HUES48 (cell line): ENCODE measurements around the gene DNTTIP2.
"Not testable (repeated sequence)": the region's sequence is repeated elsewhere in the genome, so short reads cannot be mapped to it uniquely, and the experiment has no call there.

Experiments used
- H3K27ac ChIP-seq: one replicate; pipeline ENCODE4 v1.7.0; 2013; ENCODE audit warnings: low read depth, low read length, inconsistent platforms
- H3K27me3 ChIP-seq: 2 replicates; pipeline ENCODE4 v1.6.1; 2013; ENCODE audit warnings: mild to moderate bottlenecking, low read length; ENCODE audit not compliant: control insufficient read depth, insufficient read depth
- H3K36me3 ChIP-seq: 2 replicates; pipeline ENCODE4 v1.6.1; 2013; ENCODE audit warnings: low read length; ENCODE audit not compliant: control insufficient read depth, insufficient read depth
- H3K4me1 ChIP-seq: 2 replicates; pipeline ENCODE4 v1.6.1; 2013; ENCODE audit warnings: mild to moderate bottlenecking, low read length; ENCODE audit not compliant: control insufficient read depth, insufficient read depth
- H3K4me3 ChIP-seq: 2 replicates; pipeline ENCODE4 v1.5.1; 2013; ENCODE audit warnings: mild to moderate bottlenecking, low read depth, low read length
- H3K9ac ChIP-seq: 2 replicates; pipeline ENCODE4 v1.6.1; 2013; ENCODE audit warnings: mild to moderate bottlenecking, low read depth, low read length, moderate library complexity
- H3K9me3 ChIP-seq: 2 replicates; pipeline ENCODE4 v1.6.1; 2013; ENCODE audit warnings: low read length; ENCODE audit not compliant: control insufficient read depth, insufficient read depth

Gene DNTTIP2, protein sequence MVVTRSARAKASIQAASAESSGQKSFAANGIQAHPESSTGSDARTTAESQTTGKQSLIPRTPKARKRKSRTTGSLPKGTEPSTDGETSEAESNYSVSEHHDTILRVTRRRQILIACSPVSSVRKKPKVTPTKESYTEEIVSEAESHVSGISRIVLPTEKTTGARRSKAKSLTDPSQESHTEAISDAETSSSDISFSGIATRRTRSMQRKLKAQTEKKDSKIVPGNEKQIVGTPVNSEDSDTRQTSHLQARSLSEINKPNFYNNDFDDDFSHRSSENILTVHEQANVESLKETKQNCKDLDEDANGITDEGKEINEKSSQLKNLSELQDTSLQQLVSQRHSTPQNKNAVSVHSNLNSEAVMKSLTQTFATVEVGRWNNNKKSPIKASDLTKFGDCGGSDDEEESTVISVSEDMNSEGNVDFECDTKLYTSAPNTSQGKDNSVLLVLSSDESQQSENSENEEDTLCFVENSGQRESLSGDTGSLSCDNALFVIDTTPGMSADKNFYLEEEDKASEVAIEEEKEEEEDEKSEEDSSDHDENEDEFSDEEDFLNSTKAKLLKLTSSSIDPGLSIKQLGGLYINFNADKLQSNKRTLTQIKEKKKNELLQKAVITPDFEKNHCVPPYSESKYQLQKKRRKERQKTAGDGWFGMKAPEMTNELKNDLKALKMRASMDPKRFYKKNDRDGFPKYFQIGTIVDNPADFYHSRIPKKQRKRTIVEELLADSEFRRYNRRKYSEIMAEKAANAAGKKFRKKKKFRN

DNA sequence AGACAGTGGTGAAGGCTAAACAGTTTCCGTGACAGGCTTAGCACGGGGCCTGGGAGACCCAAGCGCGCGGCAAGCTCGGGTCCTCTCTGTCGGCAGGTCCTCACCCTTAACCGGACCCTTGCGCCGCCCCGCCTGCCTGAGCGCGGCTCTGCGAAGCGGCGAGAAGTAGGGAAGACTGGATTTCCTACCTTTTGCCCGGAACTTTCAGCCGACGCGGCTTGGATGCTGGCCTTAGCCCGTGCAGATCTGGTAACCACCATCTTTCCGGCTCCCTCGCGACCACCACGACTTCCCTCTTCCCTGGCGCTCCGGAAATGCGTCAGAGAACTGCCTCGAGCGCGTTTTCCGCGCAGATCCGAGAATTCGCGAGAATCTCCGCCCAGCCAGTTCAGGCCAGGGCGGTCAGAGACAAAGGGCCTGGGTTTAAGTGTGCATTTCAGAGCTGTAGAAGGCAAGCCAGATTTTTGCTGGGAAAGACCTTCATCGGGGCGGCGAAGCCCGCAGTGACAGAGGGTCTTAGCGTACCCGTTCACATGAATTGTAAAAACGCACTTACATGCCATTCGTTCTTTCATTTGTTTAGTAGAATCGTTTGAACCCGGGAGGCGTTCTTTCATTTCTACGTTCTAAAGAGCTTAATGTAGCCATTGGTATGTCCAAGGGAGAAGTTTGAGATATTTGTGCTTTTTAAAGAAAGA, at the start of gene DNTTIP2:
Gene DNTTIP2 (minus strand): TSS at position 318 of the 698 bp plus-strand sequence. CDS start 58 bp downstream, at position 260.
- Histone ChIP-seq H3K27ac (peak within 1 kb of the TSS; percentile 98), H3K9ac (peak within 1 kb of the TSS; percentile 96), H3K4me3 (peak within 1 kb of the TSS; percentile 96), H3K36me3 (peaks cover 37% of the 10 kb centered on the region), H3K27me3 (no peaks in the 10 kb centered on the region), H3K4me1 (peaks cover 4% of the 10 kb centered on the region), H3K9me3 (no peaks in the 10 kb centered on the region)

DNA sequence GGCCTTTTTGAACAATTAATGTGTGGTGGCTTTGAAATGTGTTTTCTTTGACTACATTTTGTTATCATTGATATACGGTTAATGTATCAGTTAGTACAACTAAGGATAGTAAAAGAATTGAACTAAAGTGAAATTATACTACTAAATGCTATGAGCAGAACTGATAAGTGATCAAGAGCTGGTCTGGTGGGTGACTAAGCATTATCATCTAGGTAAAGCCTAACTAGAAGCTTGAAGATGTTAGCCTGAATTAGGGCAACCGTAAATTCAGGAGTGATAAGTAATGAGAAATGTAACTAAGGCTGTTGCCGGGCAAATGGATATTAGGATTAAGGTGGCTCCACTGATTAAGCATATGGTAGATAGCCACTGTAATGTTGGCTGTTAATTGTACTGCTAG, 46.2 kb upstream of the DNTTIP2 start:
- no peaks in the 10 kb centered on the region for H3K36me3 ChIP-seq
- H3K9ac ChIP-seq, result no peak overlapping the region
- H3K9me3 ChIP-seq, result no peaks in the 10 kb centered on the region
- no peaks in the 10 kb centered on the region for H3K4me1 ChIP-seq
- H3K27ac ChIP-seq, result no peak overlapping the region
- no peak overlapping the region for H3K4me3 ChIP-seq
- H3K27me3 ChIP-seq, result no peaks in the 10 kb centered on the region

DNA sequence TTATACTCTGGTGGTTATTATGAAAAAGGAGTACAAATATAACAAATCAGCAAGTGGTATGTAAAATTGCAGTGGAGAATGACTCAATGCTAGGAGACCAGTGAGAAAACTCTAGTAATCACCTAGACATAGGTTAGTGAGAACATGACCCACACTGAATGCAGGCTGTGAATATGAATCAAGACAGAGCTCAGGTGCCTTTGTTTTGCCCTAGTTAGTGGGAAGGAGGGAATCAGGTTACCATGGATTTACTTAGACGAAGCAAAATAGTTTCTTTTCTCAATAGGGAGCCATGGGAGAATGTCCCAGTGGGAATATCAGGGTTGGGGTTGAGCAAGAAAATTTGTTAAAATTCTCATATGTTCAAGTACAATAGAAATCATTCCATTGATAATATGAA, 40.8 kb upstream of the DNTTIP2 start:
- H3K9me3 ChIP-seq, result peaks cover 9% of the 10 kb centered on the region

DNA sequence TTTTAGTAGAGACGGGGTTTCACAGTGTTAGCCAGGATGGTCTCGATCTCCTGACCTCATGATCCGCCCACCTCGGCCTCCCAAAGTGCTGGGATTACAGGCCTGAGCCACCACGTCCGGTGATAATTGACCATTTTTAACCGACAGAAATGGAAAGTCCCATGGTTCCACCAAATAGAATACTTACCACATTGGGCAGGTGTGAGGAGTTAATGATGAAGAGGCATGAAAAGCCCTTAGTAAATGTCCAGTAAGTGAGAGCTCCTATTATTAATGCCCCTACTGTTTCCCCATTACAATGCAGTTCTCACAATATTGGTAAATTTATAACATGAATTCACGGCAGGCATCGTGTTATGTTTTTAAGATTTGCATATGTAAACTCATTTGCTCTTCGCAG, 38.3 kb upstream of the DNTTIP2 start:
- Histone ChIP-seq H3K9me3 (peaks cover 9% of the 10 kb centered on the region), H3K4me3 (no peak overlapping the region), H3K27ac (no peak overlapping the region), H3K9ac (no peak overlapping the region), H3K36me3 (no peaks in the 10 kb centered on the region), H3K4me1 (peaks cover 11% of the 10 kb centered on the region), H3K27me3 (no peaks in the 10 kb centered on the region)

More for the DNA sequence above, 40.8 kb upstream of the DNTTIP2 start:
- Histone ChIP-seq H3K4me3 (no peak overlapping the region), H3K4me1 (peaks cover 11% of the 10 kb centered on the region), H3K9ac (no peak overlapping the region), H3K27ac (no peak overlapping the region), H3K36me3 (no peaks in the 10 kb centered on the region), H3K27me3 (no peaks in the 10 kb centered on the region)

DNA sequence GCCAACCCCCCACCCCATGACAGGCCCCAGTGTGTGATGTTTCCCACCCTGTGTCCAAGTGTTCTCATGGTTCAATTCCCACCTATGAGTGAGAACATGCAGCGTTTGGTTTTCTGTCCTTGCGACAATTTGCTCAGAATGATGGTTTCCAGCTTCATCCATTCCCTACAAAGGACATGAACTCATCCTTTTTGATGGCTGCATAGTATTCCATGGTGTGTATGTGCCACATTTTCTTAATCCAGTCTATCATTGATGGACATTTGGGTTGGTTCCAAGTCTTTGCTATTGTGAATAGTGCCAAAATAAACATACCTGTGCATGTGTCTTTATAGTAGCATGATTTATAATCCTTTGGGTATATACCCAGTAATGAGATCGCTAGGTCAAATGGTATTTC, 31.9 kb upstream of the DNTTIP2 start:
- H3K9ac ChIP-seq, H3K4me3 ChIP-seq, H3K27me3 ChIP-seq, H3K27ac ChIP-seq, H3K36me3 ChIP-seq, H3K9me3 ChIP-seq: not testable (repeated sequence)
- H3K4me1 ChIP-seq, result peaks cover 12% of the 10 kb centered on the region; the same call in 1 of the 2 replicates

DNA sequence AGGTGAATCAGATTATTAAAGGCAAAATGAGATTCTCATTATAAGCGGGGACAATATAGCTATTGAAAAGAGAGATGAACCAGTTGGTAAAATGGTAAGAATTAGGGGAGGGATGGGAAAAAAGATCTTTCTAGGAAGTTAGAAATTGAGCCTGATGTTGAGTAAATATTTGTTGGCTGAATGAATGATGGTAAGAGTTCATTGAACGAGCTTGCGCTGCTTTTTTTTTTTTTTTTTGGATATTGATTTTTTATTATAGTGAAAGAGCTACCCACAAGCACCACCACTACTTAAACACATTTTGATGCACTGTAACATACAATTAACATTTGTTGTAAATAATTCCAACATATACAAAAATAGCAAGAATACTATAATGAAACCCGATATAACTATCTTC, 31.3 kb upstream of the DNTTIP2 start:
- Histone ChIP-seq H3K27me3 (no peaks in the 10 kb centered on the region), H3K9me3 (no peaks in the 10 kb centered on the region), H3K4me3 (peak overlapping the region; percentile 91), H3K36me3 (no peaks in the 10 kb centered on the region), H3K27ac (no peak overlapping the region), H3K9ac (0 out of 2 replicates have a peak overlapping the region, but pooled peaks have one; percentile 9), H3K4me1 (peaks cover 12% of the 10 kb centered on the region; the same call in 1 of the 2 replicates)

DNA sequence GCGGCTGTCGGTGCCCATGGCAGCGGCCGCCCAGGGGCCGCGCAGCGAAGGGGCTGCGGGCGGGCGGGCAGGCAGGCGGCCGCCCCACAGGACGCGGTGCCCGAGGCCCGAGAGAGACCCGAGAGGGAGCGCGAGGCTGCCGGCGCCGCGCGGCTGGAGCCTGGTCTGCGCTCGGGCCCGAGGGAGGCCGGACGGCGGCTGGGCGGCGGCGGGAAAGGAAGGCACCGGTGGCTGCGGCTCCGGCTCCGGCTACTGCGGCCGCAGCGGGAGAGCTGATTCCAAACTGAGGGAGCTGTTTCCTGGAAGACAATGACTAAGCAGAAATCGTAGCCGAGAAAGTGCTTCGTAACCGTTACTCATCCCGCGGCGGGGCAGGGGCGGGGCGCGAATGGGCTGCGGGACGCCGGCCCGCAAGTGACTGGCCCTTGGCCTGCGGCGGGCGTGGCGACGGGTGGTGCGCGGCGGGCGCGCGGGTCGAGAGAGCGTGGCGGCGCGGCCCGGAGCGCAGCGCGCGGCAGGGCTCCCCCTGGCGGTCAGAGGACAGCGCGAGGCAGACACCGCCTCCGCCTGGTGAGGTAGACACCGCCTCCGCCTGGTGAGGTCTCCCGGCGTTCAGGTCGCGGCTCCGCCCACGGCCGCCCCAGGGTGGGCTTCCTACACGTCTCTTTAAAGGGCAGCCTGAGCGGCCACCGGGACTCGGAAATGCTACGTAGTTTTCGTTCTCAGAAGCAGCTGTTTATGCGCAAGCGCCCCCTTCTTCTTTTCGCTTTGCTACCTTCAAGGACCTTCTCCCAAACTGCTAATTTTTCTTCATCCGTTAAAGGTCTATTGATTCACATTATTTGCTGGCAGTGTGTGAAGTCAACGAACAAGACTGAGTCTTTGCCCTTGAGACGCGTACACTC, 30.4 kb upstream of the DNTTIP2 start, which contains the start of gene GCLM:
Gene GCLM (minus strand): TSS at position 285 of the 905 bp plus-strand sequence. CDS start 267 bp downstream, at position 18.
- peak within 1 kb of the TSS; percentile 71; the same call in 1 of the 2 replicates for H3K9ac ChIP-seq
- no peaks in the 10 kb centered on the region for H3K27me3 ChIP-seq
- no peaks in the 10 kb centered on the region for H3K36me3 ChIP-seq
- H3K4me1 ChIP-seq, result peaks cover 12% of the 10 kb centered on the region; the same call in 1 of the 2 replicates
- H3K27ac ChIP-seq, result peak within 1 kb of the TSS; percentile 77
- peak within 1 kb of the TSS; percentile 91 for H3K4me3 ChIP-seq
- no peaks in the 10 kb centered on the region for H3K9me3 ChIP-seq

DNA sequence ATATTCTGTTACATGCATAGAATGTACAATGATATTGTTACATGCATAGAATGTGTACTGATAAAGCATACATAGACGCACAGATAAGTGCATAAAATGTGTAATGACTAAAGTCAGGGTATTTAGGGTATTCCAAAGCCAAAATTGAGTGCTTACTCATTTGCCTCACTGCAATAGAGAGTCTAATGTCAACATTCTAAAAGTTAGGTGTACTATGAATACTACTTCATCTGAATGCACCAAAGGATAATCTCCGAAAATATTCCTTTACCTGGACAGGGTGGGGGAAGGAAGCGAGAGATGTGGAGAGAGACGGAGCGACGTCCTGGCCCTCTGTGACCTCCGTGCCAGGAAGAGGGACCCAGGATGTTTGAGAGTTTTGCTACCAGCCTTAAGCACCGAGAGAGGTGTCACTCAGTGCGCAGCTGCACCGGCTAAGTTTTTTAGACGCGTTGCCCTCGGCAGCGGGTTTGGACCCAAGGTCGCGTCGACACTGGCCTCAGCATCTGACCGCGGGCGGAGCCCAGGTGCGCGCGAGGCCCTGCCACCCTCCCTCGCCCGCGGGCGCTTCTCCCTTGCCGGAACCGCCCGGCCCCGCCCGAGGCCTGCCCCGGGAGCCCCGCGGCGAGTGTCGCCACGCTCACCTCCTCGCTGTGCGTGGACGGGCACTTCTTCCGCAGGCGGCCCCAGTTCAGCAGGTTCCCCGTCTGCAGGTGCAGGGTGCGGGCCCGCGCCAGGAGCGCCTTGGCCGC, 29.6 kb upstream of the DNTTIP2 start:
- Histone ChIP-seq H3K27ac (peak overlapping the region; percentile 77), H3K9me3 (no peaks in the 10 kb centered on the region), H3K36me3 (no peaks in the 10 kb centered on the region), H3K9ac (peak overlapping the region; percentile 71; the same call in 1 of the 2 replicates), H3K27me3 (no peaks in the 10 kb centered on the region), H3K4me1 (peaks cover 12% of the 10 kb centered on the region; the same call in 1 of the 2 replicates), H3K4me3 (peak overlapping the region; percentile 91)

DNA sequence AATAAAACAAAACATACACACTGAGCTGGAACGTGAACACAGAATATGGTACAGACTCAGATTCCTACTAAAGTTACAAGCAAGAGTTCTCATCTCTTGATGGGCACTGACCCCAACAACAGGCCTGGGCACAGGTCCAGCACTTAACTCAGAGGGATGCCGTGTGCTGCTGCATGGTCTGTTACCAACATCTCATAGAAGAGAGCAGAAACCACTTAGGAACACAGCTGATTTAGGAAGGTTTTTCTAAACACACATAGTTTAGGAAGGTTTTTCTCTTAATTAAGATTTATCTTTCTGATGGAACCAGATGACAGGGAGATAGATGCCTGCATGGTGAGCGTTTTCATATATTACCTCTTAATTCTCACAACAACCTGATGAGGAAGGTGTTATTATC, 28.7 kb upstream of the DNTTIP2 start:
- Histone ChIP-seq H3K27ac (no peak overlapping the region), H3K36me3 (no peaks in the 10 kb centered on the region), H3K9me3 (no peaks in the 10 kb centered on the region), H3K27me3 (no peaks in the 10 kb centered on the region), H3K4me3 (peak overlapping the region; percentile 91), H3K4me1 (peaks cover 12% of the 10 kb centered on the region; the same call in 1 of the 2 replicates), H3K9ac (no peak overlapping the region)
